A673 (cell line): ENCODE measurements around the gene ITIH5.

Source experiments
- EZH2 ChIP-seq: fragments of 200-600 bp; sonication (generic); IDR thresholded peaks from 2 replicates; pipeline ENCODE4 v1.6.1; 2017; ENCODE audit warnings: borderline replicate concordance, low read depth, mild to moderate bottlenecking, mixed read lengths, antibody characterized with exemption, low read length; ENCODE audit not compliant: poor library complexity, severe bottlenecking
- TF ChIP-seq, protein P1 (sequence below): fragments of 300-800, 200-600 bp; sonication (generic); conservative IDR thresholded peaks from 2 replicates; pipeline ENCODE4 v1.5.1; 2017; ENCODE audit warnings: low read depth, mild to moderate bottlenecking, antibody characterized with exemption, low read length, moderate library complexity, mixed read lengths

DNA sequence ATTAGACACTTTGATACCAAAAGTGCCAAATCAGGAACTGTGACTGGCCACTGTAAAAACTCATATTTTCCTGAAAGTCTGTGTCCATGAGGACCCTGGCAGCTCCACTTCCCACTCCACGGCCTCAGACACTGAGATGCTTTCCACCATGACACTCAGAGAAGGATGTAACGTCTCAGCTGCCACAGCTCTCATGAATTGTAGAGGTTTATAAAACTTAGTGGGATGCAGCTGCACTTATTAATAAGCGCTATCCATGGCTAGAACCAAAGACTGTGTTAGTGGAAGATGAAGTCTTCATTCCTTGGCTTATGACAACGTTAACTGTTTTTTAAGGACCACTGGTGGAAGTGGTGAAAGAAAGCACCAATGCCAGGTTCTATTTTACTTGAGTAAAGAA, 121.0 kb downstream of the ITIH5 start:
- TF ChIP-seq EZH2 = no peak
- TF ChIP-seq, protein P1, sequence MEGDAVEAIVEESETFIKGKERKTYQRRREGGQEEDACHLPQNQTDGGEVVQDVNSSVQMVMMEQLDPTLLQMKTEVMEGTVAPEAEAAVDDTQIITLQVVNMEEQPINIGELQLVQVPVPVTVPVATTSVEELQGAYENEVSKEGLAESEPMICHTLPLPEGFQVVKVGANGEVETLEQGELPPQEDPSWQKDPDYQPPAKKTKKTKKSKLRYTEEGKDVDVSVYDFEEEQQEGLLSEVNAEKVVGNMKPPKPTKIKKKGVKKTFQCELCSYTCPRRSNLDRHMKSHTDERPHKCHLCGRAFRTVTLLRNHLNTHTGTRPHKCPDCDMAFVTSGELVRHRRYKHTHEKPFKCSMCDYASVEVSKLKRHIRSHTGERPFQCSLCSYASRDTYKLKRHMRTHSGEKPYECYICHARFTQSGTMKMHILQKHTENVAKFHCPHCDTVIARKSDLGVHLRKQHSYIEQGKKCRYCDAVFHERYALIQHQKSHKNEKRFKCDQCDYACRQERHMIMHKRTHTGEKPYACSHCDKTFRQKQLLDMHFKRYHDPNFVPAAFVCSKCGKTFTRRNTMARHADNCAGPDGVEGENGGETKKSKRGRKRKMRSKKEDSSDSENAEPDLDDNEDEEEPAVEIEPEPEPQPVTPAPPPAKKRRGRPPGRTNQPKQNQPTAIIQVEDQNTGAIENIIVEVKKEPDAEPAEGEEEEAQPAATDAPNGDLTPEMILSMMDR = no peak
